GM04503 (cell line): Measurements from ENCODE around the gene CRYAB.
A peak's percentile ranks its signal among the peaks of the same experiment; 100 is the strongest.
"Not testable (repeated sequence)": the region's sequence is repeated elsewhere in the genome, so short reads cannot be mapped to it uniquely, and the experiment has no call there.

ENCODE experiments used
- DNase-seq: peaks from one replicate; pipeline ENCODE4 v3.0.0-alpha.2; 2012; ENCODE audit warnings: low read depth

Gene CRYAB

GRCh38 chr11:111908639-111909305, 2.8 kb downstream of the CRYAB start:
- DNase-seq, result no peak

GRCh38 chr11:111906680-111907079, 4.9 kb downstream of the CRYAB start:
- no peak for DNase-seq

DNA sequence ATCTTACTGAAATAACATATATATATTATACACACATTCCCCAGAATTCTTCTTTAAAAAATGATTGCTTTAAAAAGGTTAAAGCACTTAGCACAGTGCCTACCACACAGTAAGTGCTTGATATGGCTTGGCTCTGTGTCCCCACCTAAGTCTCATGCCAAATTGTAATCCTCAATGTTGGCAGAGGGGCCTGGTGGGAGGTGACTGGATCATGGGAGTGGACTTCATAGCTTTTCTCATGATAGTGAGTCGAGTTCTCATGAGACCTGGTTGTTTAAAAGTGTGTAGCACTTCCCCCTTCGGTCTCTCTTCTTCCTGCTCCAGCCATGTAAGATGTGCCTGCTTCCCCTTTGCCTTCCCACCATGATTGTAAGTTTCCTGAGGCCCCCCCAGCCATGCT, 6.2 kb downstream of the CRYAB start:
- no peak for DNase-seq

GRCh38 chr11:111886844-111887243, 24.7 kb downstream of the CRYAB start:
- DNase-seq, result no peak

GRCh38 chr11:111886032-111886431, 25.5 kb downstream of the CRYAB start:
- no peak for DNase-seq

DNA sequence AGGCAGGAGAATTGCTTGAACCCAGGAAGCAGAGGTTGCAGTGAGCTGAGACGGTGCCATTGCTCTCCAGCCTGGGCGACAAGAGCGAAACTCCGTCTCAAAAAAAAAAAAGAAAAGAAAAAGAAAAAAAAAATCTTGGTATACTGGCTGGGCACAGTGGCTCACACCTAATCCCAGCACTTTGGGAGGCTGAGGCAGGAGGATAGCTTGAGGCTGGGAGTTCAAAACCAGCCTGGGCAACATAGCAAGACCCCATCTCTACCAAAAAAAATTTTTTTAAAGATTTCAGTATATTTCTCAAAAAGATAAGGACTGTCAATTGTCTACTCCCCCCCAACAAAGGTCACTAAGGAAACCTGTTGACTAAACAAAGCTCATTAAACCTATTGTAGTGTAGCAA, 26.5 kb downstream of the CRYAB start:
- not testable (repeated sequence) for DNase-seq

GRCh38 chr11:111882202-111882601, 29.4 kb downstream of the CRYAB start:
- DNase-seq, result no peak

GRCh38 chr11:111879637-111879960, 32.0 kb downstream of the CRYAB start:
- DNase-seq, result no peak

- DNase-seq, result peak; percentile 84
Measured at GRCh38 chr11:111878849-111879636, 32.5 kb downstream of the CRYAB start, which contains the start of the genes CFAP68 and FDXACB1. Gene CFAP68 (plus strand): TSS chr11:111879541. CDS start chr11:111879561, 20 bp downstream. Gene FDXACB1 (minus strand): TSS chr11:111879165. CDS start chr11:111879132, 33 bp downstream.

GRCh38 chr11:111878385-111878848, 33.2 kb downstream of the CRYAB start:
- no peak for DNase-seq

- DNase-seq, result no peak
Measured at GRCh38 chr11:111871693-111872161, 39.8 kb downstream of the CRYAB start.

DNA sequence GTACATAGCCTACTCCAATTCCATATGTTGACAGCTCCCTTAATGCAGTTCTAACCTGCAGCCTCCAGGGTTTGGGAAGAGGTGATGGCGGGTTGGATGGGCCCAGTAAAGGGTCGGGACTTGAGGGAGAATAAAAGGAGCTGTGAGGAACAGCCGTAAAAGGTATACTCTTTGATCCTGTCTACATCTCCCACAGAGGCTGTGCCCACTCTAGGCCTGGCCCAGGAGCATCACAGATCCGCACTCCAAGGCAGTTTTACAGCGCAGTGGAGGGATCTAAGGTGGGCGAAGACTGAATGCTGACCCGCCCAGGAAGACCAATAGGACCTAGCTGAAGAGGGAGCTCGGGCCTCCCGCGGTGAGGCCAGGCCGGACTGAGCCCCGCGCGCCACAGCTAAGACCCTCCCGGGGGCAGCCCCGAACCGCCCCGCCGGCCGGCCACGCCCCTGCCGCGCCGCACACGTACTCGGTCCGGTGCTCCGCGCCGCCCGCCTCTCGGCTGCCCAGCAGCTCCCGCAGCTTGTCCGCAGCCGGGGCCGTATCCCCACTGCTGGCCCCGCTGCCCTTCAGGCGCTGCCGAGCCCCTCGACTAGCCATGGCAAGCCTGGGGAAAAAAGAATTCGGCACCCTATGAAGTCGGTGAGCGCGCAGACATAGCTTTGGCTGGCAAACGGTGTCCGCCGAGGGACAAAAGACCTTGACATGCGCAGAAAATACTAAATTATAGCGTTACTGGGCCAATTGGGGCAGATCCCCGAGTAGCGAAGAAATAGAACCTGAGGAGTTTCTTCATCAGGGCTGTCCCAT, 40.5 kb downstream of the CRYAB start, which contains the start of gene ALG9:
Gene ALG9 (minus strand): TSS at position 696 of the 807 bp plus-strand sequence. CDS start 99 bp downstream, at position 597.
- peak; percentile 50 for DNase-seq

- DNase-seq, result no peak
Measured at GRCh38 chr11:111870522-111870885, 41.1 kb downstream of the CRYAB start.

DNA sequence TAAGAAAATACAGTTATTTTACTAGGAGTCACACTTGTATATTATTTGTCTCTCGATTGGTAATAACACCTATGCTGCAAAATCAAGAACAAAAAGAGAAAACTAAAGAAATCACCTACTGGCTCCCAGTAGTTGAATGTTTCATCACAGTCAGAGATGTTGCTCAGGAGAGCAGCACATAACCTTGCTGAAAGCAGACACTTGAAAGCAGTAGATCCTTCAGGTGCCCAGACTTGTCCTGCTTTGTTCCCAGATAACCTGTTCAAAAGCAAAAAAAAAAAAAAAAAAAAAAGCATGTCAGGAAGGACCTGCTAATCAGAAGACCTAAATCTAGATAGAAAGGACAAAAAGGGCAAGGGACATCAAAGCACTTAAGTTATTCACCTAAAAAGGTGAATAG, 41.5 kb downstream of the CRYAB start:
- DNase-seq, result no peak

GRCh38 chr11:111860257-111860656, 51.3 kb downstream of the CRYAB start:
- DNase-seq, result no peak
